ENCODE measurements around the gene TOP2A. TPM values are rescaled to one million over a fixed set of nuclear protein-coding genes. Genes with fewer than 3 reads are reported as not detected.

The TOP2A gene
- total and polyA plus RNA-seq, 9 of the 15 experiments (the other 6 are each of a cell fraction or from before 2014, with no cell fraction given) = 133 to 347 (median 259) TPM

DNA sequence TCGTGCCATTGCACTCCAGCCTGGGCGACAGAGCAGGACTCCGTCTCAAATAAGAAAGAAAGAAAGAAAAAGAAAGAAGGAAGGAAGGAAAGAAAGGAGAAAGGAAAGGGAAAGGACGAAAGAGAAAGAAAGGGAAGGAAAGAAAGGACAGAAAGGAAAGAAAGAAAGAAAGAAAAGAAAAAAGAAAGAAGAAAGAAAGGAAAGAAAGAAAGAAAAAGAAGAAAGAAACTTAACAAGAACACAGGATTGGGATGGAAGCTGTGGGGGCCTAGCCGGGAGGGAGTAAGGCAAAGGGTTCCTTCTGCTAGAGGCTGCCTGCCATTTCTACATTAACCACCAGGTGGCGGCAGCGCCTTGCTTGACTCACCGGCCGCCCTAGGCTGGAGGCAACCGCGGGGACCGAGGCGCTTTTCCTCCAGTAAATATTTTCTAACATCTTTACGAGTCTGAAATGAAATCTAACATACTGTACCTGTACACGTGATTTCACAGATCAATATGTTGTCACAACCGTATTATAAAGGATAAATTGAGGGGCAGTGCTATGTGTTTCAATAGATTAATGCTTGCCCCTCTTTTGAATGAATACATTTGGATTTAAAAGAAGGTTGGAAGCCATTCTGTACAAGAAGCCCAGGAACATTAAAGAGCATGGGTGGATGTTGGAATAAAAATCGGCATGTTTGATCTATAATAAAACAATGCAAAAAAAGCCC lies 59.2 kb downstream of the TOP2A start (continued):
- TF ChIP-seq, protein P1, sequence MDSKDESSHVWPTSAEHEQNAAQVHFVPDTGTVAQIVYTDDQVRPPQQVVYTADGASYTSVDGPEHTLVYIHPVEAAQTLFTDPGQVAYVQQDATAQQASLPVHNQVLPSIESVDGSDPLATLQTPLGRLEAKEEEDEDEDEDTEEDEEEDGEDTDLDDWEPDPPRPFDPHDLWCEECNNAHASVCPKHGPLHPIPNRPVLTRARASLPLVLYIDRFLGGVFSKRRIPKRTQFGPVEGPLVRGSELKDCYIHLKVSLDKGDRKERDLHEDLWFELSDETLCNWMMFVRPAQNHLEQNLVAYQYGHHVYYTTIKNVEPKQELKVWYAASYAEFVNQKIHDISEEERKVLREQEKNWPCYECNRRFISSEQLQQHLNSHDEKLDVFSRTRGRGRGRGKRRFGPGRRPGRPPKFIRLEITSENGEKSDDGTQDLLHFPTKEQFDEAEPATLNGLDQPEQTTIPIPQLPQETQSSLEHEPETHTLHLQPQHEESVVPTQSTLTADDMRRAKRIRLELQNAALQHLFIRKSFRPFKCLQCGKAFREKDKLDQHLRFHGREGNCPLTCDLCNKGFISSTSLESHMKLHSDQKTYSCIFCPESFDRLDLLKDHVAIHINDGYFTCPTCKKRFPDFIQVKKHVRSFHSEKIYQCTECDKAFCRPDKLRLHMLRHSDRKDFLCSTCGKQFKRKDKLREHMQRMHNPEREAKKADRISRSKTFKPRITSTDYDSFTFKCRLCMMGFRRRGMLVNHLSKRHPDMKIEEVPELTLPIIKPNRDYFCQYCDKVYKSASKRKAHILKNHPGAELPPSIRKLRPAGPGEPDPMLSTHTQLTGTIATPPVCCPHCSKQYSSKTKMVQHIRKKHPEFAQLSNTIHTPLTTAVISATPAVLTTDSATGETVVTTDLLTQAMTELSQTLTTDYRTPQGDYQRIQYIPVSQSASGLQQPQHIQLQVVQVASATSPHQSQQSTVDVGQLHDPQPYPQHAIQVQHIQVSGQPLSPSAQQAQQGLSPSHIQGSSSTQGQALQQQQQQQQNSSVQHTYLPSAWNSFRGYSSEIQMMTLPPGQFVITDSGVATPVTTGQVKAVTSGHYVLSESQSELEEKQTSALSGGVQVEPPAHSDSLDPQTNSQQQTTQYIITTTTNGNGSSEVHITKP (IDR thresholded peaks at IDR 0.05; ENCODE audit: partially characterized antibody) = peak; percentile 14
- TF ChIP-seq NFIC (IDR thresholded peaks at IDR 0.05) (no peak), ETV5 (CRISPR knock-in tag; IDR thresholded peaks at IDR 0.05; ENCODE audit: low read depth) (no peak), HNRNPH1 (optimal IDR thresholded peaks at IDR 0.05; ENCODE audit: low read depth, low read length) (no peak), ZKSCAN3 (CRISPR knock-in tag; IDR thresholded peaks at IDR 0.05) (no peak), ZNF431 (CRISPR knock-in tag; IDR thresholded peaks at IDR 0.05) (no peak), ZNF134 (CRISPR knock-in tag; conservative IDR thresholded peaks at IDR 0.05) (no peak), KLF1 (tag; IDR thresholded peaks at IDR 0.05) (no peak), ZC3H4 (CRISPR knock-in tag; IDR thresholded peaks at IDR 0.05; ENCODE audit: borderline replicate concordance) (no peak), SMAD2 (IDR thresholded peaks at IDR 0.05; ENCODE audit: low read depth, low read length) (no peak), GATAD2B (IDR thresholded peaks at IDR 0.05; ENCODE audit: borderline replicate concordance) (peak; percentile 44; the same call in 1 of the 2 replicates), MIER1 (IDR thresholded peaks at IDR 0.05; ENCODE audit: low read depth) (no peak), PPARD (CRISPR knock-in tag; IDR thresholded peaks at IDR 0.05) (no peak), CBFA2T3 (IDR thresholded peaks at IDR 0.05) (no peak), HDAC3 (IDR thresholded peaks at IDR 0.05; ENCODE audit: borderline replicate concordance, partially characterized antibody) (no peak), BRCA1 (IDR thresholded peaks at IDR 0.05) (no peak), BRCA1 (CRISPR knock-in tag; IDR thresholded peaks at IDR 0.05) (no peak)
- TF ChIP-seq, protein P2, sequence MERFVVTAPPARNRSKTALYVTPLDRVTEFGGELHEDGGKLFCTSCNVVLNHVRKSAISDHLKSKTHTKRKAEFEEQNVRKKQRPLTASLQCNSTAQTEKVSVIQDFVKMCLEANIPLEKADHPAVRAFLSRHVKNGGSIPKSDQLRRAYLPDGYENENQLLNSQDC (CRISPR knock-in tag; IDR thresholded peaks at IDR 0.05) = no peak
- TF ChIP-seq, protein P3, sequence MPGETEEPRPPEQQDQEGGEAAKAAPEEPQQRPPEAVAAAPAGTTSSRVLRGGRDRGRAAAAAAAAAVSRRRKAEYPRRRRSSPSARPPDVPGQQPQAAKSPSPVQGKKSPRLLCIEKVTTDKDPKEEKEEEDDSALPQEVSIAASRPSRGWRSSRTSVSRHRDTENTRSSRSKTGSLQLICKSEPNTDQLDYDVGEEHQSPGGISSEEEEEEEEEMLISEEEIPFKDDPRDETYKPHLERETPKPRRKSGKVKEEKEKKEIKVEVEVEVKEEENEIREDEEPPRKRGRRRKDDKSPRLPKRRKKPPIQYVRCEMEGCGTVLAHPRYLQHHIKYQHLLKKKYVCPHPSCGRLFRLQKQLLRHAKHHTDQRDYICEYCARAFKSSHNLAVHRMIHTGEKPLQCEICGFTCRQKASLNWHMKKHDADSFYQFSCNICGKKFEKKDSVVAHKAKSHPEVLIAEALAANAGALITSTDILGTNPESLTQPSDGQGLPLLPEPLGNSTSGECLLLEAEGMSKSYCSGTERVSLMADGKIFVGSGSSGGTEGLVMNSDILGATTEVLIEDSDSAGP (CRISPR knock-in tag; IDR thresholded peaks at IDR 0.05) = no peak
- TF ChIP-seq, protein P4, sequence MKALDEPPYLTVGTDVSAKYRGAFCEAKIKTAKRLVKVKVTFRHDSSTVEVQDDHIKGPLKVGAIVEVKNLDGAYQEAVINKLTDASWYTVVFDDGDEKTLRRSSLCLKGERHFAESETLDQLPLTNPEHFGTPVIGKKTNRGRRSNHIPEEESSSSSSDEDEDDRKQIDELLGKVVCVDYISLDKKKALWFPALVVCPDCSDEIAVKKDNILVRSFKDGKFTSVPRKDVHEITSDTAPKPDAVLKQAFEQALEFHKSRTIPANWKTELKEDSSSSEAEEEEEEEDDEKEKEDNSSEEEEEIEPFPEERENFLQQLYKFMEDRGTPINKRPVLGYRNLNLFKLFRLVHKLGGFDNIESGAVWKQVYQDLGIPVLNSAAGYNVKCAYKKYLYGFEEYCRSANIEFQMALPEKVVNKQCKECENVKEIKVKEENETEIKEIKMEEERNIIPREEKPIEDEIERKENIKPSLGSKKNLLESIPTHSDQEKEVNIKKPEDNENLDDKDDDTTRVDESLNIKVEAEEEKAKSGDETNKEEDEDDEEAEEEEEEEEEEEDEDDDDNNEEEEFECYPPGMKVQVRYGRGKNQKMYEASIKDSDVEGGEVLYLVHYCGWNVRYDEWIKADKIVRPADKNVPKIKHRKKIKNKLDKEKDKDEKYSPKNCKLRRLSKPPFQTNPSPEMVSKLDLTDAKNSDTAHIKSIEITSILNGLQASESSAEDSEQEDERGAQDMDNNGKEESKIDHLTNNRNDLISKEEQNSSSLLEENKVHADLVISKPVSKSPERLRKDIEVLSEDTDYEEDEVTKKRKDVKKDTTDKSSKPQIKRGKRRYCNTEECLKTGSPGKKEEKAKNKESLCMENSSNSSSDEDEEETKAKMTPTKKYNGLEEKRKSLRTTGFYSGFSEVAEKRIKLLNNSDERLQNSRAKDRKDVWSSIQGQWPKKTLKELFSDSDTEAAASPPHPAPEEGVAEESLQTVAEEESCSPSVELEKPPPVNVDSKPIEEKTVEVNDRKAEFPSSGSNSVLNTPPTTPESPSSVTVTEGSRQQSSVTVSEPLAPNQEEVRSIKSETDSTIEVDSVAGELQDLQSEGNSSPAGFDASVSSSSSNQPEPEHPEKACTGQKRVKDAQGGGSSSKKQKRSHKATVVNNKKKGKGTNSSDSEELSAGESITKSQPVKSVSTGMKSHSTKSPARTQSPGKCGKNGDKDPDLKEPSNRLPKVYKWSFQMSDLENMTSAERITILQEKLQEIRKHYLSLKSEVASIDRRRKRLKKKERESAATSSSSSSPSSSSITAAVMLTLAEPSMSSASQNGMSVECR (CRISPR knock-in tag; IDR thresholded peaks at IDR 0.05) = no peak
